Activated B cell treated with CpG ODN at 0.5 μM for 24 hours (primary cell): ENCODE data around the gene ACER2. TPM values are rescaled to one million over a fixed set of nuclear protein-coding genes. Genes with fewer than 3 reads are reported as not detected.
"Not testable (repeated sequence)": the region's sequence is repeated elsewhere in the genome, so short reads cannot be mapped to it uniquely, and the experiment has no call there.

Source experiments
- ATAC-seq: fragments of 200-7000 bp; cut with Tn5 transposase; one replicate; pipeline ENCODE4 v1.10.0; 2021; ENCODE audit warnings: low read depth, mild to moderate bottlenecking, moderate library complexity
- CTCF ChIA-PET: fragments of 350-600 bp; sonication (Branson Sonifier 250); formaldehyde crosslinking; loops from one replicate; lab custom pipeline; 2021; ENCODE audit warnings: antibody characterized with exemption; lab: Charles Lee
- POLR2A ChIA-PET: fragments of 350-600 bp; sonication (Branson Sonifier 250); formaldehyde crosslinking; loops from one replicate; lab custom pipeline; 2021; ENCODE audit warnings: antibody characterized with exemption; lab: Charles Lee
- DNase-seq: peaks from one replicate; pipeline ENCODE4 v3.0.0; 2022
- H3K27ac Mint-ChIP-seq: one replicate; pipeline ENCODE4 v1.8.0; 2020; ENCODE audit warnings: mixed read lengths
- H3K27me3 Mint-ChIP-seq: one replicate; pipeline ENCODE4 v1.8.0; 2021; ENCODE audit warnings: mixed read lengths
- H3K36me3 Mint-ChIP-seq: one replicate; pipeline ENCODE4 v1.8.0; 2021; ENCODE audit warnings: low read depth, mixed read lengths
- H3K4me1 Mint-ChIP-seq: one replicate; pipeline ENCODE4 v1.8.0; 2021; ENCODE audit warnings: mixed read lengths
- H3K4me3 Mint-ChIP-seq: one replicate; pipeline ENCODE4 v1.8.0; 2020; ENCODE audit warnings: mild to moderate bottlenecking, mixed read lengths
- H3K9me3 Mint-ChIP-seq: one replicate; pipeline ENCODE4 v1.8.0; 2020; ENCODE audit warnings: mixed read lengths
- CTCF ChIP-seq: fragments of 200-600 bp; IDR thresholded peaks from one replicate; pipeline ENCODE4 v1.8.0; 2022; ENCODE audit warnings: antibody characterized with exemption, mild to moderate bottlenecking
- intact Hi-C: fragments of 100-400 bp; cut with micrococcal nuclease; formaldehyde crosslinking; loops from one replicate; pipeline ENCODE4 v1.15.1; 2024
- total RNA-seq: library from RNA; stranded (reverse); gene quantifications from 2 replicates; pipeline ENCODE4 v1.2.3, GENCODE V29; 2022

ACER2 gene
- total RNA-seq, 1 donor from 2014 or later, result 1.4 TPM

GRCh38 chr9:19411316-19411715 lies 2.5 kb downstream of the ACER2 start:
- Mint-ChIP-seq H3K36me3 (peaks cover 3% of the 10 kb centered on the region), H3K9me3 (no peaks in the 10 kb centered on the region), H3K27ac (no peak overlapping the region), H3K4me1 (peaks cover 12% of the 10 kb centered on the region), H3K27me3 (no peaks in the 10 kb centered on the region), H3K4me3 (no peak overlapping the region)
- DNase-seq, result no peak
- ChIA-PET POLR2A (no interaction called here), CTCF (interaction anchor here (1.3 kb wide), 1 partner anchor 46 kb away, joined by 3 read pairs; no protein-coding TSS in a partner anchor)
- no peak for ATAC-seq
- intact Hi-C loops, result no loop called here
- TF ChIP-seq CTCF, result no peak

DNA sequence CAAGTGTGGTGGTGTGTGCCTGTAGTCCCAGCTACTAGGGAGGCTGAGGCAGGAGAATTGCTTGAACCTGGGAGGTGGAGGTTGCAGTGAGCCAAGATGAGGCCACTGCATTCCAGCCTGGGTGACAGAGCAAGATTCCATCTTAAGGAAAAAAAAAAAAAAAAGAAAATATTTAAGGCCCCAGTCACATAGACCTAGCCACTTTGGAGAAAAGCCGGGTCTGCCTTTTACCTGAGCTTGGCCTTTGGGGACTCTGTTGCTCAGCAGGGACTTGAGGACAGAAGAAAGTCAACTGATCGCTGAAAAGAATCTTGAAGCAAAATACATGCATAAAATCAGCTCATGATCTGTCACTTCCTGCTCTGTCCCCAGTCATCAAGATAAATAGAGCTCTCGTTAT lies 4.6 kb downstream of the ACER2 start:
- CTCF ChIA-PET, result interaction anchor here (1.0 kb wide), 1 partner anchor 9 kb away, joined by 3 read pairs; no protein-coding TSS in a partner anchor
- intact Hi-C loops, result not testable (repeated sequence)

DNA sequence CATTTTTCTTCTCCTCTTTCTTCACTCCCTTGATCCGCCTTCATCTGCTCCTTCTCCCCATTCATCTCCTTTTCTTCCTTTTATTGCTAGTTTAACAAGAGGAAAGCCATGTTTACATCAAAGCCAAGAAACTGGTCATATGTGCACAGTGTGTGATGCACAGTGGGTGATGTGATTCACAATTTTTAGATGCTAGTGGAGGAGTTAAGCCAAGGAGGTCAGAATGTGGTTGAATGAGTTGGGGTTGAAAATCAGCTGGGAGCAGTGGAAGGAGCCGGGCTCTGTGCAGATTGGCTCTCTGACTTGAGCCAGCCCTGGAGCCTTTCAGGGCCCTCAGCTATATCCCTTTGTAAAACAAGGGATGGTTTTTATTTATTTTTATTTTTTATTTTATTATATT lies 7.3 kb downstream of the ACER2 start:
- H3K4me3 Mint-ChIP-seq, result no peak overlapping the region
- ATAC-seq, result no peak
- POLR2A ChIA-PET, result no interaction called here
- no peak overlapping the region for H3K27ac Mint-ChIP-seq
- no peak for DNase-seq
- intact Hi-C loops, result no loop called here
- no peaks in the 10 kb centered on the region for H3K4me1 Mint-ChIP-seq
- H3K9me3 Mint-ChIP-seq, result no peaks in the 10 kb centered on the region
- H3K27me3 Mint-ChIP-seq, result no peaks in the 10 kb centered on the region
- CTCF ChIA-PET, result no interaction called here
- TF ChIP-seq CTCF, result no peak
- H3K36me3 Mint-ChIP-seq, result no peaks in the 10 kb centered on the region

More for the DNA sequence above, 4.6 kb downstream of the ACER2 start:
- ATAC-seq, DNase-seq, H3K4me3 Mint-ChIP-seq, H3K9me3 Mint-ChIP-seq, H3K27me3 Mint-ChIP-seq, H3K4me1 Mint-ChIP-seq, H3K27ac Mint-ChIP-seq, POLR2A ChIA-PET, H3K36me3 Mint-ChIP-seq: not testable (repeated sequence)

DNA sequence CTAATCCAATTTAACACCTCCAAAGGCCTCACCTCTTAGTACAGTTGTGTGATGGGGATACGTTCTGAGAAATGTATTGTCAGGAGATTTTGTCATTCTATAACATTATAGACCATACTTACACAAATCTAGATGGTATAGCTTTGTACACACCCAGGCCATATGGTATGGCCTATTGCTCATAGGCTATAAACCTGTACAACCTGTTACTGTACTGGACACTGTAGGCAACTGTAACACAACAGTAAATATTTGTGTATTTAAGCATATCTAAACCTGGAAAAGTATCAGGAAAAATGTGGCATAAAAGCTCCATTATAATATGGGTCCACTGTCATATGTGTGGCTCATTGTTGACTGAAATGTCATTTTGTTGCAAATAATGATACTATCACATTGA lies 12.1 kb downstream of the ACER2 start:
- no peaks in the 10 kb centered on the region for H3K27me3 Mint-ChIP-seq
- no peak overlapping the region for H3K4me3 Mint-ChIP-seq
- H3K27ac Mint-ChIP-seq, result no peak overlapping the region
- H3K4me1 Mint-ChIP-seq, result no peaks in the 10 kb centered on the region
- no peak for TF ChIP-seq CTCF
- CTCF ChIA-PET, result interaction anchor here (1.4 kb wide), 1 partner anchor 36 kb away, joined by 5 read pairs; no protein-coding TSS in a partner anchor
- intact Hi-C loops, result no loop called here
- H3K36me3 Mint-ChIP-seq, result peaks cover 9% of the 10 kb centered on the region
- no peaks in the 10 kb centered on the region for H3K9me3 Mint-ChIP-seq
- no peak for DNase-seq
- POLR2A ChIA-PET, result no interaction called here
- no peak for ATAC-seq

DNA sequence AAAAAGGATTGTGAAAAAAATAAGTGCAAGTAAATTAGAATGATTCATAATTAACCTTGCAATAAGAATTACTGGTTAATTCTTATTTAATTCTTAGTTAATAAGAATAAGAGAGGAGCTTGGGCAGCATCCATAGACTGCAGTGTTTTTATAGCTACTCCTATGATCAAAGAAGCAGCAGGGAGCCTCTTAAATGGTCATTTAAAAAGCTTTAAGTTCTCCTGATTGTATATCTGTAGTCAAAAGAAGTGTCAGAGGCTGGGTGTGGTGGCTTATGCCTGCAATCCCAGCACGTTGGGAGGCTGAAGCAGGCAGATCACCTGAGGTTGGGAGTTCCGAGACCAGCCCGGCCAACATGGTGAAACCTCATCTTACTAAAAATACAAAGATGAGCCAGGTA lies 14.4 kb downstream of the ACER2 start:
- Mint-ChIP-seq H3K27me3 (no peaks in the 10 kb centered on the region), H3K27ac (no peak overlapping the region), H3K4me3 (no peak overlapping the region), H3K36me3 (peaks cover 9% of the 10 kb centered on the region), H3K4me1 (no peaks in the 10 kb centered on the region), H3K9me3 (no peaks in the 10 kb centered on the region)
- ChIA-PET CTCF (no interaction called here), POLR2A (no interaction called here)
- no peak for TF ChIP-seq CTCF
- intact Hi-C loops, result no loop called here
- ATAC-seq (no peak), DNase-seq (no peak)
